NT2/D1 (cell line): Measurements from ENCODE around the gene ALAD.

Experiments used
- DNase-seq: peaks from one replicate; pipeline ENCODE4 v3.0.0-alpha.2; 2011; ENCODE audit warnings: low read depth, low spot score
- H3K27me3 ChIP-seq: 2 replicates; pipeline ENCODE4 v1.6.0; 2011; ENCODE audit warnings: mild to moderate bottlenecking; ENCODE audit not compliant: insufficient read length, insufficient read depth
- H3K36me3 ChIP-seq: 2 replicates; pipeline ENCODE4 v1.6.1; 2011; ENCODE audit warnings: mild to moderate bottlenecking, low read length, mixed read lengths; ENCODE audit not compliant: insufficient read depth, insufficient read length
- H3K4me1 ChIP-seq: 2 replicates; pipeline ENCODE4 v1.5.1; 2011; ENCODE audit not compliant: insufficient read depth, insufficient read length
- H3K4me3 ChIP-seq: 2 replicates; pipeline ENCODE4 v1.5.1; 2011; ENCODE audit warnings: low read depth; ENCODE audit not compliant: insufficient read length
- H3K9ac ChIP-seq: 2 replicates; pipeline ENCODE4 v1.6.0; 2011; ENCODE audit warnings: low read depth; ENCODE audit not compliant: insufficient read length
- H3K9me3 ChIP-seq: 2 replicates; pipeline ENCODE4 v1.5.1; 2011; ENCODE audit warnings: mild to moderate bottlenecking, low read length; ENCODE audit not compliant: insufficient read depth
- SUZ12 ChIP-seq: IDR thresholded peaks from 2 replicates; pipeline ENCODE4 v1.6.1; 2011; ENCODE audit not compliant: insufficient read length, insufficient read depth; ENCODE audit errors: extremely low read depth
- YY1 ChIP-seq: IDR thresholded peaks from 2 replicates; pipeline ENCODE4 v1.6.1; 2011; ENCODE audit not compliant: insufficient read length, insufficient read depth
- ZNF274 ChIP-seq: IDR thresholded peaks from 2 replicates; pipeline ENCODE4 v1.6.1; 2011; ENCODE audit warnings: mild to moderate bottlenecking, low read depth, low read length

Gene ALAD

GRCh38 chr9:113428062-113428615, 27.1 kb upstream of the ALAD start:
- TF ChIP-seq SUZ12: no peak
- no peak for TF ChIP-seq ZNF274
- TF ChIP-seq YY1: no peak
- Histone ChIP-seq H3K27me3 (no peaks in the 10 kb centered on the region), H3K9me3 (no peaks in the 10 kb centered on the region), H3K4me1 (no peaks in the 10 kb centered on the region), H3K36me3 (no peaks in the 10 kb centered on the region), H3K9ac (no peak overlapping the region), H3K4me3 (no peak overlapping the region)
- no peak for DNase-seq

GRCh38 chr9:113427629-113428028, 26.5 kb upstream of the ALAD start:
- DNase-seq: no peak
- Histone ChIP-seq H3K27me3 (no peaks in the 10 kb centered on the region), H3K4me1 (no peaks in the 10 kb centered on the region), H3K9me3 (no peaks in the 10 kb centered on the region), H3K4me3 (no peak overlapping the region), H3K36me3 (no peaks in the 10 kb centered on the region), H3K9ac (no peak overlapping the region)
- no peak for TF ChIP-seq ZNF274
- TF ChIP-seq YY1: no peak
- no peak for TF ChIP-seq SUZ12

GRCh38 chr9:113426701-113427100, 25.6 kb upstream of the ALAD start:
- no peak for DNase-seq
- TF ChIP-seq SUZ12: no peak
- no peak for TF ChIP-seq ZNF274
- TF ChIP-seq YY1: no peak
- Histone ChIP-seq H3K4me3 (no peak overlapping the region), H3K36me3 (no peaks in the 10 kb centered on the region), H3K4me1 (no peaks in the 10 kb centered on the region), H3K27me3 (no peaks in the 10 kb centered on the region), H3K9me3 (no peaks in the 10 kb centered on the region), H3K9ac (no peak overlapping the region)

GRCh38 chr9:113425072-113425471, 24.0 kb upstream of the ALAD start:
- Histone ChIP-seq H3K4me3 (no peak overlapping the region), H3K27me3 (no peaks in the 10 kb centered on the region), H3K36me3 (no peaks in the 10 kb centered on the region), H3K9me3 (no peaks in the 10 kb centered on the region), H3K9ac (no peak overlapping the region), H3K4me1 (no peaks in the 10 kb centered on the region)
- no peak for DNase-seq
- TF ChIP-seq SUZ12: no peak
- no peak for TF ChIP-seq ZNF274
- no peak for TF ChIP-seq YY1

GRCh38 chr9:113421726-113422125, 20.6 kb upstream of the ALAD start:
- Histone ChIP-seq H3K36me3 (no peaks in the 10 kb centered on the region), H3K9ac (no peak overlapping the region), H3K27me3 (no peaks in the 10 kb centered on the region), H3K4me1 (no peaks in the 10 kb centered on the region), H3K9me3 (no peaks in the 10 kb centered on the region), H3K4me3 (no peak overlapping the region)
- TF ChIP-seq ZNF274: no peak
- TF ChIP-seq YY1: no peak
- no peak for TF ChIP-seq SUZ12
- no peak for DNase-seq

- no peak overlapping the region for H3K9ac ChIP-seq
- TF ChIP-seq YY1 (no peak), ZNF274 (no peak), SUZ12 (no peak)
- H3K4me1 ChIP-seq: no peaks in the 10 kb centered on the region
- H3K27me3 ChIP-seq: no peaks in the 10 kb centered on the region
- no peak for DNase-seq
- no peak overlapping the region for H3K4me3 ChIP-seq
- H3K36me3 ChIP-seq: no peaks in the 10 kb centered on the region
- no peaks in the 10 kb centered on the region for H3K9me3 ChIP-seq
Observed at GRCh38 chr9:113417370-113417769, 16.3 kb upstream of the ALAD start.

GRCh38 chr9:113416149-113416721, 15.2 kb upstream of the ALAD start:
- H3K4me3 ChIP-seq: no peak overlapping the region
- no peak for DNase-seq

More at GRCh38 chr9:113416149-113416721, 15.2 kb upstream of the ALAD start:
- Histone ChIP-seq H3K4me1 (no peaks in the 10 kb centered on the region), H3K36me3 (no peaks in the 10 kb centered on the region), H3K9me3 (no peaks in the 10 kb centered on the region), H3K27me3 (no peaks in the 10 kb centered on the region), H3K9ac (no peak overlapping the region)
- no peak for TF ChIP-seq ZNF274
- TF ChIP-seq YY1: no peak
- TF ChIP-seq SUZ12: no peak
